Natural killer cell (primary cell): ENCODE results near the gene TMEM87B. TPM values are rescaled to one million over a fixed set of nuclear protein-coding genes. Genes with fewer than 3 reads are reported as not detected.

Source experiments
- ATAC-seq, 3 donors: fragments of 150-1000 bp in 2 of 3; fragments of 200-7000 bp in 1 of 3; cut with Tn5 transposase; 1 replicate in 1 of 3; 2 replicates in 2 of 3; pipeline ENCODE4 v1.10.0; 2021; ENCODE audit warnings: mild to moderate bottlenecking in 2 of 3, moderate library complexity in 2 of 3
- DNase-seq, 2 donors: peaks; one replicate each; pipeline versions ENCODE4 v3.0.0 to v3.0.0-alpha.2; 2013 to 2021; ENCODE audit warnings: mixed read lengths in 1 of 2
- H3K27ac ChIP-seq: one replicate; pipeline ENCODE4 v1.5.1; 2013; ENCODE audit warnings: mild to moderate bottlenecking, low read length
- H3K27me3 ChIP-seq: one replicate; pipeline ENCODE4 v1.6.1; 2013; ENCODE audit warnings: low read length; ENCODE audit not compliant: control insufficient read depth, insufficient read depth
- H3K36me3 ChIP-seq: one replicate; pipeline ENCODE4 v1.6.1; 2013; ENCODE audit warnings: low read length; ENCODE audit not compliant: control insufficient read depth, insufficient read depth
- H3K4me1 ChIP-seq: one replicate; pipeline ENCODE4 v1.6.1; 2013; ENCODE audit warnings: low read length; ENCODE audit not compliant: control insufficient read depth, insufficient read depth
- H3K4me3 ChIP-seq: one replicate; pipeline ENCODE4 v1.5.1; 2013; ENCODE audit warnings: low read length
- H3K9me3 ChIP-seq: one replicate; pipeline ENCODE4 v1.6.1; 2013; ENCODE audit warnings: low read length; ENCODE audit not compliant: control insufficient read depth, insufficient read depth
- H3K27ac Mint-ChIP-seq, 2 donors: one replicate each; pipeline ENCODE4 v1.8.0; 2022; ENCODE audit warnings: mild to moderate bottlenecking in 2 of 2, mixed read lengths in 2 of 2, moderate library complexity in 1 of 2
- H3K27me3 Mint-ChIP-seq, 2 donors: one replicate each; pipeline ENCODE4 v1.8.0; 2022; ENCODE audit warnings: low read depth in 2 of 2, mixed read lengths in 2 of 2
- H3K36me3 Mint-ChIP-seq: one replicate; pipeline ENCODE4 v1.8.0; 2022; ENCODE audit warnings: mixed read lengths
- H3K4me1 Mint-ChIP-seq, 2 donors: one replicate each; pipeline ENCODE4 v1.8.0; 2022; ENCODE audit warnings: mixed read lengths in 2 of 2
- H3K4me3 Mint-ChIP-seq: one replicate; pipeline ENCODE4 v1.8.0; 2022; ENCODE audit warnings: mild to moderate bottlenecking, moderate library complexity, mixed read lengths
- H3K9me3 Mint-ChIP-seq, 2 donors: one replicate each; pipeline ENCODE4 v1.8.0; 2022; ENCODE audit warnings: mixed read lengths in 2 of 2
- CTCF ChIP-seq: fragments of 200-600 bp; IDR thresholded peaks from one replicate; pipeline ENCODE4 v1.8.0; 2022; ENCODE audit warnings: antibody characterized with exemption
- WGBS: methylation state at CpG from one replicate; pipeline ENCODE4 v1.1.7; 2013; ENCODE audit warnings: missing lambda C conversion rate; ENCODE audit not compliant: insufficient coverage; 5-methylcytosine and 5-hydroxymethylcytosine counted together
- intact Hi-C: fragments of 100-400 bp; cut with micrococcal nuclease; formaldehyde crosslinking; loops from one replicate; pipeline ENCODE4 v1.14.2; 2022
- total RNA-seq, 4 donors: library from RNA; stranded (reverse); fragments of 120-200 nt in 1 of 4; gene quantifications; one replicate each; pipeline versions ENCODE4 v1.2.3 to v1.2.4, GENCODE V29; 2013 to 2022

TMEM87B gene
- total RNA-seq, 3 donors from 2014 or later (not counting 1 experiment from before 2014, with no cell fraction given), result 9.6 to 15.7 (median 13.6) TPM

- H3K36me3 Mint-ChIP-seq, result peaks cover 51% of the 10 kb centered on the region
- WGBS, result 74% methylated on average over 9 of the region's 9 CpGs
- H3K9me3 Mint-ChIP-seq, result no peaks in the 10 kb centered on the region
- H3K27ac Mint-ChIP-seq, result peak overlapping the region; percentile 33
- ATAC-seq (peak in 1 of 3 donors; percentile 24), DNase-seq (no peak)
- peaks cover 0 to 13% of the 10 kb centered on the region in 2 donors for H3K4me1 Mint-ChIP-seq
- no peak overlapping the region for H3K27ac ChIP-seq
- no peaks in the 10 kb centered on the region for H3K27me3 ChIP-seq
- no peaks in the 10 kb centered on the region for H3K4me1 ChIP-seq
- H3K9me3 ChIP-seq, result no peaks in the 10 kb centered on the region
- H3K36me3 ChIP-seq, result peaks cover 78% of the 10 kb centered on the region
- intact Hi-C loops, result no loop called here
- H3K4me3 ChIP-seq, result no peak overlapping the region
- TF ChIP-seq CTCF, result no peak
- no peak overlapping the region for H3K4me3 Mint-ChIP-seq
- H3K27me3 Mint-ChIP-seq, result no peaks in the 10 kb centered on the region
Measured at GRCh38 chr2:112087346-112088020, 32.4 kb downstream of the TMEM87B start.

GRCh38 chr2:112089375-112089774 is 34.3 kb downstream of the TMEM87B start:
- ATAC-seq (no peak), DNase-seq (no peak)
- Histone ChIP-seq H3K36me3 (peaks cover 61% of the 10 kb centered on the region), H3K27ac (no peak overlapping the region), H3K4me1 (no peaks in the 10 kb centered on the region), H3K9me3 (no peaks in the 10 kb centered on the region), H3K27me3 (no peaks in the 10 kb centered on the region), H3K4me3 (no peak overlapping the region)
- peaks cover 45% of the 10 kb centered on the region for H3K36me3 Mint-ChIP-seq
- intact Hi-C loops, result no loop called here
- WGBS, result 93% methylated on average over 4 of the region's 5 CpGs
- no peaks in the 10 kb centered on the region for H3K9me3 Mint-ChIP-seq
- no peak overlapping the region for H3K27ac Mint-ChIP-seq
- H3K4me1 Mint-ChIP-seq, result peaks cover 0 to 9% of the 10 kb centered on the region in 2 donors
- TF ChIP-seq CTCF, result no peak
- H3K4me3 Mint-ChIP-seq, result no peak overlapping the region
- H3K27me3 Mint-ChIP-seq, result no peaks in the 10 kb centered on the region

GRCh38 chr2:112092286-112093041 is 37.4 kb downstream of the TMEM87B start:
- peaks cover 0 to 6% of the 10 kb centered on the region in 2 donors for H3K4me1 Mint-ChIP-seq
- TF ChIP-seq CTCF, result no peak
- intact Hi-C loops, result no loop called here
- H3K36me3 ChIP-seq, result peaks cover 52% of the 10 kb centered on the region
- DNase-seq (no peak), ATAC-seq (no peak)
- no peak overlapping the region for H3K4me3 ChIP-seq
- no peak overlapping the region for H3K4me3 Mint-ChIP-seq
- no peaks in the 10 kb centered on the region for H3K9me3 Mint-ChIP-seq
- H3K9me3 ChIP-seq, result no peaks in the 10 kb centered on the region
- H3K4me1 ChIP-seq, result no peaks in the 10 kb centered on the region
- H3K27me3 Mint-ChIP-seq, result no peaks in the 10 kb centered on the region
- no peak overlapping the region for H3K27ac Mint-ChIP-seq
- WGBS, result 85% methylated on average over 6 of the region's 6 CpGs
- H3K27ac ChIP-seq, result no peak overlapping the region
- peaks cover 18% of the 10 kb centered on the region for H3K36me3 Mint-ChIP-seq
- no peaks in the 10 kb centered on the region for H3K27me3 ChIP-seq
